Upper lobe of left lung (tissue), 6 donors: ENCODE results near the gene BCL3. TPM values are rescaled to one million over a fixed set of nuclear protein-coding genes. Genes with fewer than 3 reads are reported as not detected.

Experiments
- ATAC-seq, 2 donors: fragments of 200-7000 bp; cut with Tn5 transposase; one replicate each; pipeline ENCODE4 v1.9.1; 2022; ENCODE audit warnings: mild to moderate bottlenecking in 2 of 2, moderate library complexity in 2 of 2; ENCODE audit not compliant: low FRiP score in 2 of 2
- DNase-seq, 2 donors: peaks; one replicate each; pipeline ENCODE4 v3.0.0-alpha.2; 2019 to 2020
- H3K27ac ChIP-seq, 4 donors: fragments of 200-600 bp; sonication (generic); one replicate each; pipeline ENCODE4 v1.5.1; 2016 to 2019
- H3K27me3 ChIP-seq, 4 donors: fragments of 200-600 bp; sonication (generic); one replicate each; pipeline ENCODE4 v1.5.1; 2017 to 2019
- H3K36me3 ChIP-seq, 4 donors: fragments of 200-600 bp; sonication (generic); one replicate each; pipeline ENCODE4 v1.5.1; 2016 to 2019
- H3K4me1 ChIP-seq, 4 donors: fragments of 200-600 bp; sonication (generic); one replicate each; pipeline ENCODE4 v1.5.1; 2018 to 2019
- H3K4me3 ChIP-seq, 4 donors: fragments of 200-600 bp; sonication (generic); one replicate each; pipeline ENCODE4 v1.5.1; 2017 to 2019; ENCODE audit warnings: mild to moderate bottlenecking in 2 of 4, moderate library complexity in 1 of 4
- H3K9me3 ChIP-seq, 4 donors: fragments of 200-600 bp; sonication (generic); one replicate each; pipeline ENCODE4 v1.5.1; 2018 to 2019
- CTCF ChIP-seq, 6 experiments: fragments of 450-650 bp in 4 of 6; fragments of 200-600 bp in 2 of 6; sonication (generic) in 2 of 6; IDR thresholded peaks; one replicate each; pipeline ENCODE4 v1.5.1; 2016 to 2019; ENCODE audit warnings: antibody characterized with exemption in 6 of 6
- EP300 ChIP-seq, 4 donors: sonication (generic); formaldehyde crosslinking; IDR thresholded peaks; one replicate each; pipeline ENCODE4 v1.5.1; 2017; ENCODE audit warnings: antibody characterized with exemption in 4 of 4, control low read depth in 2 of 4
- POLR2A ChIP-seq, 4 donors: fragments of 450-650 bp; IDR thresholded peaks; one replicate each; pipeline ENCODE4 v1.5.1; 2016 to 2017; ENCODE audit warnings: antibody characterized with exemption in 4 of 4, mild to moderate bottlenecking in 2 of 4
- POLR2AphosphoS5 ChIP-seq, 2 donors: sonication (generic); formaldehyde crosslinking; IDR thresholded peaks; one replicate each; pipeline ENCODE4 v1.5.1; 2017; ENCODE audit warnings: antibody characterized with exemption in 2 of 2
- WGBS, 2 donors: methylation state at CpG; one replicate each; pipeline ENCODE4 v1.1.5; 2017 to 2018; 5-methylcytosine and 5-hydroxymethylcytosine counted together
- small RNA-seq, 4 donors: library from RNA; depleted of rRNA; stranded (forward); fragments of <200 nt; gene quantifications; one replicate each; pipeline ENCODE3, GENCODE V24; 2016
- total RNA-seq, 6 donors: library from RNA; depleted of rRNA in 4 of 6; stranded (reverse); fragments of >200 nt in 4 of 6; gene quantifications; one replicate each; pipeline versions ENCODE4 v1.1.0 to v1.2.1, GENCODE V29; 2016 to 2021
- donor health status: DM: no; HTN: no; CAD: no; lungs with moderate emphysema.
- donor health status: DM: no; HTN: yes; CAD: no; lungs with severe emphysema.

BCL3 gene
- total RNA-seq, 6 donors from 2014 or later, result 31.1 to 114 (median 71.6) TPM

- ATAC-seq, result peak; percentile 21 to 27
- Histone ChIP-seq H3K4me1 (peaks cover 30 to 38% (median 33%) of the 10 kb centered on the region in 4 donors), H3K9me3 (no peaks in the 10 kb centered on the region), H3K27ac (peak overlapping the region; percentile 78 to 90 (median 81)), H3K36me3 (peaks cover 0 to 3% (median 0%) of the 10 kb centered on the region in 4 donors), H3K4me3 (no peak overlapping the region), H3K27me3 (no peaks in the 10 kb centered on the region)
- WGBS, 2 donors, result 70 to 100% methylated on average over 2 to 5 of the region's 5 CpGs
- peak in 1 of 2 donors; percentile 66 for DNase-seq
- TF ChIP-seq CTCF (IDR thresholded peaks at IDR 0.05) (no peak), POLR2AphosphoS5 (IDR thresholded peaks at IDR 0.05) (peak in 1 of 2 donors; percentile 36), POLR2A (IDR thresholded peaks at IDR 0.05) (no peak)
Observed at GRCh38 chr19:44807162-44807561, 58.7 kb downstream of the BCL3 start.

- WGBS, 2 donors, result 21 to 25% methylated on average over 13 to 14 of the region's 14 CpGs
- DNase-seq (peak in 1 of 2 donors; percentile 92), ATAC-seq (peak; percentile 72 to 92)
- Histone ChIP-seq H3K27me3 (no peaks in the 10 kb centered on the region), H3K9me3 (no peaks in the 10 kb centered on the region), H3K4me3 (peak overlapping the region in 3 of 4 donors; percentile 51 to 73 (median 72)), H3K4me1 (peaks cover 30 to 38% (median 33%) of the 10 kb centered on the region in 4 donors), H3K36me3 (peaks cover 0 to 7% (median 0%) of the 10 kb centered on the region in 4 donors), H3K27ac (peak overlapping the region; percentile 78 to 90 (median 81))
- peak in 1 of 4 donors; percentile 77 for TF ChIP-seq EP300 (IDR thresholded peaks at IDR 0.05)
- TF ChIP-seq POLR2AphosphoS5 (IDR thresholded peaks at IDR 0.05), result peak in 1 of 2 donors; percentile 64
- TF ChIP-seq CTCF (IDR thresholded peaks at IDR 0.05), result peak; percentile 30 to 64 (median 51)
- no peak for TF ChIP-seq POLR2A (IDR thresholded peaks at IDR 0.05)
Observed at GRCh38 chr19:44807652-44808462, 59.3 kb downstream of the BCL3 start.

GRCh38 chr19:44808463-44809371 is 60.2 kb downstream of the BCL3 start, which contains the start of gene BCAM:
Gene BCAM, plus strand, starts transcription at chr19:44809103. Its CDS starts 22 bp downstream, at chr19:44809125.
- peak within 1 kb of the TSS; percentile 48 to 73 (median 62) for H3K4me3 ChIP-seq
- ATAC-seq, result peak; percentile 88 to 91

More at GRCh38 chr19:44808463-44809371, 60.2 kb downstream of the BCL3 start, which contains the start of gene BCAM:
- TF ChIP-seq EP300 (IDR thresholded peaks at IDR 0.05) (peak in 1 of 4 donors; percentile 30), POLR2A (IDR thresholded peaks at IDR 0.05) (peak in 2 of 4 donors; percentile 35 to 78), POLR2AphosphoS5 (IDR thresholded peaks at IDR 0.05) (peak; percentile 36 to 70), CTCF (IDR thresholded peaks at IDR 0.05) (no peak)
- H3K9me3 ChIP-seq, result no peaks in the 10 kb centered on the region
- H3K27ac ChIP-seq, result peak within 1 kb of the TSS; percentile 78 to 90 (median 81)
- no peaks in the 10 kb centered on the region for H3K27me3 ChIP-seq
- peaks cover 0 to 15% (median 5%) of the 10 kb centered on the region in 4 donors for H3K36me3 ChIP-seq
- 1 to 9% methylated on average over 13 to 24 of the region's 59 CpGs for WGBS, 2 donors
- peak; percentile 87 to 96 for DNase-seq
- H3K4me1 ChIP-seq, result peaks cover 30 to 38% (median 33%) of the 10 kb centered on the region in 4 donors

Small RNAs within 50 kb of the gene (small RNA-seq; reads per million reads assigned to genes)
- 0 reads per million in 4 donors for gene RF00156
- 0 reads per million in 4 donors for gene RF00285

Other genes with a start within 250 kb of the BCL3 start
- 10 to 100 TPM in 3 of 6 donors, 1 to 10 TPM in 3; 6.3 to 14.3 (median 10.0) TPM for gene ZNF180, start 248.2 kb upstream of the BCL3 start, total RNA-seq
- gene CEACAM20, start 219.0 kb upstream of the BCL3 start, total RNA-seq, result not detected
- not detected for gene IGSF23, start 135.1 kb upstream of the BCL3 start, total RNA-seq
- 10 to 100 TPM; 40.5 to 89.7 (median 44.2) TPM for gene PVR, start 104.8 kb upstream of the BCL3 start, total RNA-seq
- gene CEACAM19, start 77.2 kb upstream of the BCL3 start, total RNA-seq, result 10 to 100 TPM in 2 of 6 donors, 1 to 10 TPM in 4; 2.8 to 13.6 (median 7.2) TPM
- gene CEACAM16, start 49.6 kb upstream of the BCL3 start, total RNA-seq, result not detected
- gene CBLC, start 29.2 kb downstream of the BCL3 start, total RNA-seq, result 10 to 100 TPM in 1 of 6 donors, 1 to 10 TPM in 5; 2.9 to 10.5 (median 4.5) TPM
- gene BCAM, start 60.4 kb downstream of the BCL3 start, total RNA-seq, result 100 to 1,000 TPM; 246 to 557 (median 274) TPM
- 100 to 1,000 TPM in 4 of 6 donors, 10 to 100 TPM in 2; 52.2 to 152 (median 109) TPM for gene NECTIN2, start 97.6 kb downstream of the BCL3 start, total RNA-seq
- gene TOMM40, start 142.5 kb downstream of the BCL3 start, total RNA-seq, result 10 to 100 TPM; 26.6 to 88.3 (median 58.1) TPM
- gene APOE, start 157.1 kb downstream of the BCL3 start, total RNA-seq, result 1,000 to 10,000 TPM in 2 of 6 donors, 100 to 1,000 TPM in 4; 256 to 1,773 (median 644) TPM
- gene APOC1, start 165.9 kb downstream of the BCL3 start, total RNA-seq, result 100 to 1,000 TPM; 186 to 754 (median 527) TPM
- gene APOC4, start 193.5 kb downstream of the BCL3 start, total RNA-seq, result 1 to 10 TPM in 1 of 6 donors, under 1 TPM in 1, not detected in 4; 0.49 to 2.7 TPM
- gene APOC2, start 197.3 kb downstream of the BCL3 start, total RNA-seq, result 10 to 100 TPM in 5 of 6 donors, under 1 TPM in 1; 0.98 to 50.0 (median 22.8) TPM
- gene CLPTM1, start 206.7 kb downstream of the BCL3 start, total RNA-seq, result 100 to 1,000 TPM in 3 of 6 donors, 10 to 100 TPM in 3; 53.4 to 139 (median 99.6) TPM